ENCODE data around the gene FIZ1.

The FIZ1 gene

GRCh38 chr19:55632463-55632834 lies 33.1 kb upstream of the FIZ1 start:
- FAIRE-seq (peak; percentile 27), DNase-seq (ENCODE audit: insufficient read length) (no peak)
- TF ChIP-seq POLR2A (IDR thresholded peaks at IDR 0.05; ENCODE audit: low read depth, low read length), result no peak
- TF ChIP-seq TAF1 (IDR thresholded peaks at IDR 0.05; ENCODE audit: borderline replicate concordance, low read depth, low read length), result no peak
- no peak for TF ChIP-seq POLR2AphosphoS5 (IDR thresholded peaks at IDR 0.05; ENCODE audit: low read depth, low read length)

- FAIRE-seq (no peak), DNase-seq (ENCODE audit: insufficient read length) (no peak)
- no peak for TF ChIP-seq POLR2AphosphoS5 (IDR thresholded peaks at IDR 0.05; ENCODE audit: low read depth, low read length)
- TF ChIP-seq TAF1 (IDR thresholded peaks at IDR 0.05; ENCODE audit: borderline replicate concordance, low read depth, low read length), result no peak
- no peak for TF ChIP-seq POLR2A (IDR thresholded peaks at IDR 0.05; ENCODE audit: low read depth, low read length)
Observed at GRCh38 chr19:55626350-55626749, 27.0 kb upstream of the FIZ1 start.

DNA sequence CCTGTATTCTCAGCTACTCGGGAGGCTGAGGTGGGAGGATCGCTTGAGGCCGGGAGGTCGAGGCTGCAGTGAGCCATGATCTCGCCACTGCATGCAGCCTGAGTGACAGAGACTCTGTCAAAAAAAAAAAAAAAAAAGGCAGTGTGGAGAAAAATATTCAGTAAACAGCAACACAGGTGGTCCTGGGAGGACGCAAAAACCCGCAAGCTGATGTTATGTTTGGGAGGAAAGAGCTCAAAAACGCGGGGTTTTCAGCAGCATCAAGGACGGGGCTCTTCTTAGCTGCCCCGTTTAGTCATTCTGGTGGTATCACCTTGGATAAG lies 25.6 kb upstream of the FIZ1 start:
- no peak for TF ChIP-seq POLR2AphosphoS5 (IDR thresholded peaks at IDR 0.05; ENCODE audit: low read depth, low read length)
- TF ChIP-seq TAF1 (IDR thresholded peaks at IDR 0.05; ENCODE audit: borderline replicate concordance, low read depth, low read length), result no peak
- no peak for TF ChIP-seq POLR2A (IDR thresholded peaks at IDR 0.05; ENCODE audit: low read depth, low read length)
- FAIRE-seq, result no peak
- no peak for DNase-seq (ENCODE audit: insufficient read length)

DNA sequence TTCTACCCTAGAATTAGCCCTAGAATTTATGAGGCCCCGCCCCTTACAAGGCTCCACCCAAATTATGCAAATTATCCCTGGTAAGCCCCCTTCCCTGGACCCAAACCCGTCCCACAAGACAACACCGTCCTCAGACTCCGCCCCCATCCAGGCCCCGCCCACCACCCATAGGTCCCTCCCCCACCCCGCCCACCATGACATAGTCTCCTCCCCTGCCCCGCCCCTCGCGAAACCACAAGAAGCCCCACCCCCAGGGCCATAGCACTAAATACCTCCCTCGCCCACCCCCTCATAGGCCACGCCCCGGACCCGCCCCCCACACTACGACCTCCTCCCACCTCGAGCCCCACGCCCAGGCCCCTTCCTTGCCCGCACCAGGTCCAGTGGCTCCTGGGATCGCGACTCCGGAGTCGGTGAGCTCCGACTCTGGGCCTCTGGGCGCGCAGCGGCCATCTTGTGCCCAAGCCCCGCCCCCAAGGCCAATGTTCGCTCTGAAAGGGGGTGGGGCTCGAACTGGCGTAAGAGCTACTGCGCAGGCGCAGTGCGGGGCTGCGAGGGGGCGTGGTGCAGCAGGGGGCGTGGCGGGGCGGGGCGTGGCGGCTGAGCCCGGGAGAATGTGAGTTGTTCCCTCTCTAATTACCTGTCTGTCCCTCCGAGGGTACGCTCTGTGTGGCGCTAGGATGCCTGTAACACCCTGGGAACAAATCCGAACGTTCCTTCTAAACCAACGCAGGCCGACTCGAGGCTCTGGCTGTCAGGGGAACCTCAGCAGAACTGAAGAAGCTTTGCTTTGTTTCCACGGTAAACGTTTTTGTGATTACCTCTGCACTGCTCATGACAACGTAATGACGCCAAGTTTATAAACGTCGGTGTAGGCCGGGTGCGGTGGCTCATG lies 25.0 kb upstream of the FIZ1 start, which contains the start of gene ZNF784:
Gene ZNF784, minus strand, starts transcription at position 458 of the 895 bp plus-strand sequence. Its CDS starts 5 bp downstream, at position 453.
- peak; percentile 98 for FAIRE-seq

DNA sequence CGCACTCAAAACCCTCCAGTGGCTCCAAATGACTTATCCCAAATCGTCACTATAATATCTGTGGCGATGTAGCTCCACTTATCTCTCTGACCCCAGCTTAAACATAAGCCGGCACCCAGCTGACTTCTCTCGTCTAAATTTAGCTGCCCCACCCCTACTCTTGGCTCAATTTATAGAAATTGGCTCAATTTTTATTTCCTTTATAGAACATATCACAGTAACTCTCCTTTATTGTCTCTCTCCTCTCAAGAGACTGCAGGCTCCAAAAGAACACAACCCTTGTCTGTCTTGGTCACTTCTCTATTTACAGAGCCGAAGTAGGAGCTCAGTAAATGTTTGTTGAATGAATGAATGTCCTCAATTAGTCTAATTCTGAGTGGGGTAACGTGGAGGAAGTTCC lies 24.2 kb upstream of the FIZ1 start:
- FAIRE-seq, result no peak
- TF ChIP-seq POLR2A (IDR thresholded peaks at IDR 0.05; ENCODE audit: low read depth, low read length), result no peak
- no peak for TF ChIP-seq TAF1 (IDR thresholded peaks at IDR 0.05; ENCODE audit: borderline replicate concordance, low read depth, low read length)
- TF ChIP-seq POLR2AphosphoS5 (IDR thresholded peaks at IDR 0.05; ENCODE audit: low read depth, low read length), result no peak

More for the DNA sequence above, 25.0 kb upstream of the FIZ1 start, which contains the start of gene ZNF784:
- TF ChIP-seq POLR2AphosphoS5 (IDR thresholded peaks at IDR 0.05; ENCODE audit: low read depth, low read length) (peak; percentile 53; the same call in 1 of the 2 replicates), TAF1 (IDR thresholded peaks at IDR 0.05; ENCODE audit: borderline replicate concordance, low read depth, low read length) (peak; percentile 94), POLR2A (IDR thresholded peaks at IDR 0.05; ENCODE audit: low read depth, low read length) (peak; percentile 86)
- DNase-seq (ENCODE audit: insufficient read length), result peak; percentile 87

GRCh38 chr19:55623130-55623529 lies 23.8 kb upstream of the FIZ1 start:
- no peak for FAIRE-seq
- TF ChIP-seq POLR2AphosphoS5 (IDR thresholded peaks at IDR 0.05; ENCODE audit: low read depth, low read length), result no peak
- TF ChIP-seq TAF1 (IDR thresholded peaks at IDR 0.05; ENCODE audit: borderline replicate concordance, low read depth, low read length), result no peak
- TF ChIP-seq POLR2A (IDR thresholded peaks at IDR 0.05; ENCODE audit: low read depth, low read length), result no peak
- DNase-seq (ENCODE audit: insufficient read length), result no peak

More for the DNA sequence above, 24.2 kb upstream of the FIZ1 start:
- no peak for DNase-seq (ENCODE audit: insufficient read length)

- no peak for FAIRE-seq
- TF ChIP-seq POLR2A (IDR thresholded peaks at IDR 0.05; ENCODE audit: low read depth, low read length), result no peak
- TF ChIP-seq POLR2AphosphoS5 (IDR thresholded peaks at IDR 0.05; ENCODE audit: low read depth, low read length), result no peak
- no peak for TF ChIP-seq TAF1 (IDR thresholded peaks at IDR 0.05; ENCODE audit: borderline replicate concordance, low read depth, low read length)
- no peak for DNase-seq (ENCODE audit: insufficient read length)
Observed at GRCh38 chr19:55622242-55622969, 23.1 kb upstream of the FIZ1 start.

- FAIRE-seq (no peak), DNase-seq (ENCODE audit: insufficient read length) (no peak)
- no peak for TF ChIP-seq POLR2A (IDR thresholded peaks at IDR 0.05; ENCODE audit: low read depth, low read length)
- TF ChIP-seq POLR2AphosphoS5 (IDR thresholded peaks at IDR 0.05; ENCODE audit: low read depth, low read length), result no peak
- TF ChIP-seq TAF1 (IDR thresholded peaks at IDR 0.05; ENCODE audit: borderline replicate concordance, low read depth, low read length), result no peak
Observed at GRCh38 chr19:55621673-55622231, 22.4 kb upstream of the FIZ1 start.

DNA sequence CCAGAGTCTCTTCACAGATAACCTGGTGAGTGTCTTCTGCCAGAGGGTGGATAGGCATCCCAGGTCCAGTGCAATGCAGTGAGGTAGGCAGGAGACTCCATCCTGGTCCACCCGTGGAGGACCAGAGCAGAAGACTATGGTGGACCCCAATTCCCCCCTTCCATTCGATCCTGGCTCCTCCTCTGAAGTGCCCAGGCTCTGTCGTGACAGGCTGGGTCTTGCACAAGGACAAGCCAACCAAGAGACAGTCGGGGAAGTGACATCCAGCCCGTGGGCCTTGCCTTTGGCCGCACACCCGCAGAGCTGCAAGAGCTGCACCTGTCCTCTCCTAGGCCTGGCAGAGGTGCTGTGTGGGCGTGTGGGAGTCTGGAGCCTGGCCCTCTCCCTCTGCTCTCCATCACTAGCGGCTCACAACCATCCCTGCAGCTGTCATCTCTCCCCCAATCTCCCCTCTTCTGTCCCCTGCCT lies 21.9 kb upstream of the FIZ1 start:
- DNase-seq (ENCODE audit: insufficient read length) (no peak), FAIRE-seq (no peak)
- TF ChIP-seq TAF1 (IDR thresholded peaks at IDR 0.05; ENCODE audit: borderline replicate concordance, low read depth, low read length) (no peak), POLR2AphosphoS5 (IDR thresholded peaks at IDR 0.05; ENCODE audit: low read depth, low read length) (0 out of 2 replicates have a peak, but pooled peaks have one; percentile 52)

DNA sequence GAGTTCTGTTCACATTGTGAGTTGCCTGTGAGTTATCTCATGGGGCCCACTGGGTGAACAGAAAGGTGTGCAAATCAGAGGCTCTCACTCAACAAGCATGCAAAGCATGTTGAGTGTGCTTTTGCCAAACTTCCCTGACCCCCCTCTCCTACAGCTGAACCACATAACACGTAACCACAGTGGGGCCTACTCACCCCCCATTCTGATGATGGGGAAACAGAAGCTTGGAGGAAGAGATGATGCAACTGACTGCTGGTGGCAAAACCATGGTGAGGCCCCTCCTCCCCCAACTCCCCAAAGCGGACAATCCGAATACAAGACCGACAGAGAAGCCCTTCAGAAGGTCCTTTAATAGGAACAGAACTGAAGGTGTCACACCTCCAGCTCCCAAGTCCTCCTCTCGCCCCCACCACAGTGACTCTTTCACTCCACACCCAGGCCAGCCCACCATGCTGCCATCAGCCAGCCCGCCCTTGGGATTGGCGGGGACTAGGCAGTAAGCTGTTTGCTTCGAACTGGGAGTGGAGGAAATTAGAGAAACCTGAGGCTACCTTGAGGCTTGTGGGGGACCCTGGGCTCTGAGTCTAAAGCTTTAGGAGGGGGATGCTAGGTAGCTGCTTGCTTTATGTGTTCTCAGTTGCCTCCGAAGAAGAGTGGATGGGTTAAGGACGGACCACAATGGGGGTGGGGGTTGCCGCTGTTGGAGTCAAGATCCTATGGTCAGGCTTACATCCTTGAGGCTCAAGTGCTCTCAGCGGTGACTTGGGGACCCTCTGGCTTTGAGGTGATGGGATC lies 21.3 kb upstream of the FIZ1 start:
- no peak for FAIRE-seq
- TF ChIP-seq TAF1 (IDR thresholded peaks at IDR 0.05; ENCODE audit: borderline replicate concordance, low read depth, low read length) (no peak), POLR2AphosphoS5 (IDR thresholded peaks at IDR 0.05; ENCODE audit: low read depth, low read length) (no peak), POLR2A (IDR thresholded peaks at IDR 0.05; ENCODE audit: low read depth, low read length) (no peak; the same call in 1 of the 2 replicates)
- DNase-seq (ENCODE audit: insufficient read length), result no peak
